ENCODE data around the gene RNGTT.

Gene RNGTT

DNA sequence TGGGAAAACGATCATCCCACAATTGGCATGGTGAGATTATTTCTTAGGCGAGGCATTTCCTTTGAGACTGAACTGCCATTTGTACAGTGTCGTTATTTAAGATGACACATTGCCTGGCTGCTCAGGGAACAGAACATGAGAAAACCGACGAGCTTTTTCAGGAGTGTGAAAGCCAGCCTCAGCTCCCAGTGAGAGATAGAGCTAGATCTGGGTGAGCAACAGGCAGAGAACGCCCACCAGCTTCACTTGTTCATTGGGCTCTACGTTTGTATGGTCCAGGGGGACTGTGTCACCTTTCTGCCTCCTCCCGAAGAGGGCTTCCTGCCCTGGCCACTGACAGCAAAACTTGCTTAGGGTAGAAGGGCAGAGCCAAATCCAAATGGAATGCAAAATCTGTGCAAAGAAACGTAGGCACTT, 378.1 kb downstream of the RNGTT start:
- no peak for DNase-seq

DNA sequence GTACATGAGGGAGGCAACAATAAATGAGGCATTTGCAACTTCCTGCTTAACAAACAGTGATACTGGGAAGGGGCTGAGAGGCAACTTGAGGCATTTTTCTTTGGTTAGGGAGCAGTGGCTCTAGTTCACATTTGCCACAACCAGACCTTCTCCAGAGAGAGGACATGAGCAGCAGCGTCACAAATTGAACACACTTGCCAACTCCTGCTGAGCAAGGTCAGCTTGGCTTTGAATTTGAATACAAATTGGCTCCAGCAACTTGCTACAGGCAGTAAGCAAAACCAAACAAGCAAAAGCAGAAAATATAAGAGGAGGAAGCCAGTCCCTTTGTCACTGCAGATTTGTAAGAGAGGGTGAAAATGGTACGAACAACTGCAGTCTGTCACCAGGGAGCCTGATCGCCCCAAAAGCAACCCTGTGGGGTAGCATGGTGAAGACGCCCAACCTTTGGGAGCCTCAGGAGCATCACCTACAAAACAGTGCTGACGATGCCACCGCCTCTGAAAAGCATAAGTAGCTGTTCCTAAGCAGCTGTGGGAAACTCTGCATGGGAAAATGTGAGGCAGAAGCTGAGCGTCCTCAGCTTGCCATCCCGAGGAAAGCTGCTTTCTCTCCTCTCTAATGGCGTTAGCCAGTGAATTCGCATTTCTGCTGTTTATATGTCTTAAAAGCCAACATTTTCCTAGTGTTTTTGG, 378.7 kb downstream of the RNGTT start:
- no peak for DNase-seq

DNA sequence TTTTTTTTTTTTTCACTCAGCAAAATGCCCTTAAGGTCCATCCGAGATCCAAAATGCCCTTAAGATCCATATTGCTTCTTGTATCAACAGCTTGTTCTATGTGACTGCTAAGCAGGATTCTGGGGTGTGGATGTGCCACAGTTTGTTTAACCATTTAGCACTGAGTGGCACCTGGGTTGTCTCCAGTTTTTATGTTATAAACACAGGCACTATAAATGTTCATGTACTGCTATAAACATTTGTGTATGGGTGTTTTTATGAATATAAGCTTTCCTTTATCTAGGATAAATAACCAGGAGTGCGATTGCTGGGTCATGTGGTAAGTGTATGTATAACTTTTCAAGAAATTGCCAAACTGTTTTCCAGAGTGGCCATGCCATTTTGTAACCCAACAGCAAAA, 386.0 kb downstream of the RNGTT start:
- no peak for DNase-seq

DNA sequence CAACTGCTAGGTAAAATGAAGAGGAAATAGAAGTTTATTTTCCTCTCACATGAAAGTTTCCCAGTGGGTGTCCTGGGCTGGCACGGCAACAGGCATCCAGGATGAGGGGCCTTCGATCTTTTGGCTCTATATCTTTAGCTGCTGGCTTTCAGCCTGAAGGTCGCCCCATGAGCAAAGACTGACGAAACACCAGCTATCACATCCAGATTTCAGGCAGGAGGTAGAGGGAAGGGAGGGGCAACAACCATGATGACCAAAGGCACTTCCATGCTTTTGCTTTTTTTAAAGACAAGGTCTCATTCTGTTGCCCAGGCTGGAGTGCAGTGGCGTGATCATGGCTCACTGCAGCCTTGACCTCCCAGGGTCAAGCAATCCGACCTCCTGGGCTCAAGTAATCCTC, 387.9 kb downstream of the RNGTT start:
- no peak for DNase-seq

DNA sequence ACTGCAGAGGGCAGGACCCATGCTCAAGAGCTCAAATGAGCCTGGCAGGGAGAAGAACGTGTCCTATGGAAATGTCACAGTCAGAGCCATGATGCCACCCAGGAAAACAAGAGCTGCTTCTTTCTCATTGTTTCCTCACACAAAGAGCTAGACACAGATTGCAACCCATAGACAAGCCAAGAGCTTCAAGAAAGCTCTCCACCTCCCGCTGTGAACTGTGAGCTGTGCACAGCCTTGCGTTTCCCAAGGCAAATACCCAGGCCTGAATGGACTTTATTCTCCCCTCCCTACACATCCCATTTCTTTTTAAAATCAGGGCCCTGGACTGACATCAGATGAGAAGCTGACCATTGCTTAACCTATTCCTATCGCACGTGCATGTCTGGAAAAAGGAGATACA, 388.8 kb downstream of the RNGTT start:
- DNase-seq = no peak

DNA sequence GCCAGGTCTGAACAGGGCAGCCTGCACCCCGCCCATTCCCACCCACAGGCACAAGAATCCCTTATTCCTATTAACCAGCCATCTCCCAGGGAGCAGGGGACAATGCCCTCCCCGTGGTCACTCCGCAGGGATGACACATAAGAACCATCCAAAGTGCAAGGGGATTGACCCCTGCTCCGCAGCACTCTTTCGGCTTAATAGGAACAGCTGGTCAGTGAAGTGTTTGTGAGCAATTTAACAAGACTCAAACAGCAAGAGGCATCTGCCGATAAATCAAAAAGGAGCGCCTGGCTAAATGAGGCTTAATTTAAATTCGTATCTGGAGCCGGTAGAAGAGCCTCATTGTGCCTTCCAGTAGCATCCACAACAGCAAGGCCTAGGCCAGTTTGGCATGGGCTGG, 389.4 kb downstream of the RNGTT start:
- no peak for DNase-seq

DNA sequence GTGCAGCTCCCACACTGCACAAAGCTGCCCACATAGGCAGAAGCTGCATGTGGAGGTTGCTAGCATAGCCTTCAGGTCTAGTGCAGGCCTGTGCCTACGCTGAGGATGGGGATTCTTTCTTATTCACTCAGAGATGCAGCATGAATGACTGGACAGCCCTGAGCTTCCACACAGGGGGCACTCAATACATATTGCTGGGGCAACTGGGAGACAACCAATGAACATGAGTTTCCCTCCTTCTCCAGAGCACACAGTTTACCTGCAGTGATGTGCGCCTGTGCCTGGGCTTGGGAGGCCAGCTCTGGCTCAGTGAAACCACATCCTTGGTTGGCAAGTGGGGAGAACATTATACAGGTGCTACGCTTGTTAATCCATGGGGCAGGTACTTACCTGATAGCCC, 389.9 kb downstream of the RNGTT start:
- no peak for DNase-seq

DNA sequence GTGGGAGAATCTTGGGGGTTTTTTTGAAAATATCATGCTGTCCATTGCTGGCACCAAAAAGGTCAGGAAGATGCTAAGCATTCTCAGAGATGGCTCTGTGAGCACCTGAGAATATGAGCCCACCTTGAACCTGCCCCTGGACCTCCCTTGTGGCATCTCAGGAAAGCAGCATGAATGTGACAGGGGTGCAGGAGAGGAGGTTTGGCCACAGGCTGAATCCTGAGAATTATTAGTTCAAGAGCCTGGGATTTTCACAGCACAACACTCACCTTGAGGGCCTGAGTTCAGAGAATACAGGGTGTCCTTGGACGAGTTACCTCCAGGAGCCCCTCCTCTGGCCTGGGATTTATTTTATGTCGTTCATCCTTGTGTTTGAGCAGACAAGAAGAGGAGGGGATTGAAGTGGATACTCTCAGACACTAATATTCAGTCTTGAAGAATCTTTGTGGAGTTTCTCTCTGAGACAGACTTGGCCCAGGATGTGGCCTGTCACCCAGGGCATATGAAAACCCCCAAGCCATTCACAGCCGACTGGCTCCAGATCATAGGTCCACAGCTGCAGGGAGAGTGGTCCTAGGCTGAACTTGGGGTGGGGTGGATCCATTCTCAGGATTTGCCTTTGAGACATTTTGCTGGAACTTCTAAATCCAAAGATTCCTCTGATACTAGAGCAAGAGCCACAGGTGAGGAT, 390.8 kb downstream of the RNGTT start:
- DNase-seq = no peak

DNA sequence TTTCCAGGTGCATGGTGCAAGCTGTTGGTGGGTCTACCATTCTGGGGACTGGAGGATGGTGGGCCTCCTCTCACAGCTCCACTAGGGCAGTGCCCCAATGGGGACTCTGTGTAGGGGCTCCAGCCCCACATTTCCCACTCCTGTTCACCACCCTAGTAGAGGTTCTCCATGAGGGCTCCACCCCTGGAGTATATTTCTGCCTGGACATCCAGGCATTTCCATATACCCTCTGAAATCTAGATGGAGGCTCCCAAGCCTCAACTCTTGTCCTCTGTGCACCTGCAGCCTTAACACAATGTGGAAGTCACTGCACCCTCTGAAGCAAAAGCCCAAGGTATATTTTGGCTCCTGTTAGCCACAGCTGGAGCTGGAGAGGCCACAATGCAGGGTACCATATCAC, 393.5 kb downstream of the RNGTT start:
- DNase-seq = no peak

DNA sequence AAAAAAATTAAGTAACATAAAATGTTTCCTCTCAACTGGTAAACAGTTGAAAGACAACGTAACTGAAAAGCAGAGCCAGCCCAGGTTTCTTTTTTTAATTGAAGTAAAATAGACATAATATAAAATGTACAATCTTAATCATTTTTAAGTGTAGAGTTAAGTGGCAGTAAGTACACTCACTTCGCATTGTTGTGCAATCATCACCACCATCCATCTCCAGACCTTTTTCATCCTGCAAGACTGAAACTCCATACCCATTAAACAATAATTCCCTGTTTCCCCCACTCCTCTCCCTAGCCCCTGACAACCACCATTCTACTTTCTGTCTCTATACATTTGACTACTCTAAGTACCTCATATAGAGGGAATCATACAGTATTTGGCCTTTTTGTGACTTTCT, 395.7 kb downstream of the RNGTT start:
- DNase-seq = no peak

DNA sequence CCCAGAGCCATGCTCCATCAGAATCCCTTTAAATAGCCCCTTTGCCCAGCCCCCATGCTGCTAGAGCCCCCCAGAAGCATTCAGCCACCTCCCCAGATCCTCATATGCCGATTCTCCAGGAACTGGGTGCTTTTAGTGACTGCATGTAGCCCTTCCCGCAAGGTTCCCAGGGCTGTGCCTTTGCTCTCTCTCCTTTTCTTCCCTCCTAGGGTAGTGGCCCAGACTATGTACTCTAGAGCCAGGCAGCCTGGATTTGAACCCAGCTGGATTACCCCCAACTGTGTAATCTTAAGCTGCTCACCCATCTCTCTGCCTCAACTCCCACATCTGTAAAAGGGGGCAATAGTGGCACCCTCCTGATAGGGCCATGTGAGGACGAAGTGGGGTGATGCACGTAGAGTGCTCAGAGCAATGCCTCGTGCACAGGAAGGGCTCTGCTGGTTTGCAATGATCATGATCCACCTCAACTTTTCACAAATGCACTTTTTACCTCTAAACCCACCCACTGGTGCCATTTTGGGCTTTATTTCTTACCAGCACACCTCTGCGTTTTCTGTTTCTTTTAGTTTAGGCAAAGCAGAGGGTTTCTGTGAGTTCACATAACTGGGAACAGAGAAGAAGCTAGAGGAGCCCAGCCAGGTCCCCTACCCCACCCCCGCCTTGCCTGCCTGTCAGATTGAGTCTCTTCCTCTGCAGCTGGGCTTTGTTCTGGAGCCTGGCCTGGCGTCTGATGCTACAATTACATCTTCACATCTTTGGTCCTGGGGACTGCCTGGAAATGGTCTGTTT, 396.5 kb downstream of the RNGTT start:
- no peak for DNase-seq

DNA sequence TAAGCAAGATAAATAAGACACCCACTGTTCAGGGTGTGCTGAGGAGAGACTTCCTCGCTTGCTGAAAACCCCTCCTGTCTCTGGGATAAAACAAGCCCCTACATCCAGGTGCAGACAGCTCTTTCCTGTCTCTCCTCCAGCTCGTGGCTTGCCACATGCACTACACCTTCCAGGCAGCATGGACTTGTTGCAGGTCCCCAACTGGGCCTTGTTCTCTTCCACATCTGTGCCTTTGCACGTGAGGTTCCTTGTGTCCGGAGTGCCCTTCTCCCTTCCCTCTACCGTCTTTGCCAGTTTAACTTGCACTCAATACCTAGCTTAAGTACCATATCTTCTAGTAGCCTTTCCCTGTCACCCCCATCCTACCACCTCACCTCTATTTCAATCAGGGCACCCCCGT, 397.6 kb downstream of the RNGTT start:
- DNase-seq = no peak

DNA sequence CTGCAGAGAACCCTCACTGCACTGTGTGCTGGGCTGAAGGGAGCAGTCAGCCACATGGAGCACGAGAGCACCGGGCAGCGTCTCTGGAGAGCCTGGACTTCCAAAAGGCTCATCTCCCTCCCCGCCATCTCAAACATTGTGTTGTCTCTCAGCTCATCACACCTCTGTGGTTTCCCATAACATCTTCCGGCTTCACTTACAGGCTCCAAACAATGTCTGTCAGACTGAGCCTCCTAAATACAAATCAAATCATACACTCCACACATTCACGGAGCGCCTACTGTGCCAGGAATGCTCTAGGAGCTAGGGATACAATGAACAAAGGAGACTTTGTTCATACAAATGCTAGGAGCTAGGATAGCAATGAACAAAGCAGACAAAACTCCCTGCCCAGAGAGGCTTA, 398.0 kb downstream of the RNGTT start:
- no peak for DNase-seq

DNA sequence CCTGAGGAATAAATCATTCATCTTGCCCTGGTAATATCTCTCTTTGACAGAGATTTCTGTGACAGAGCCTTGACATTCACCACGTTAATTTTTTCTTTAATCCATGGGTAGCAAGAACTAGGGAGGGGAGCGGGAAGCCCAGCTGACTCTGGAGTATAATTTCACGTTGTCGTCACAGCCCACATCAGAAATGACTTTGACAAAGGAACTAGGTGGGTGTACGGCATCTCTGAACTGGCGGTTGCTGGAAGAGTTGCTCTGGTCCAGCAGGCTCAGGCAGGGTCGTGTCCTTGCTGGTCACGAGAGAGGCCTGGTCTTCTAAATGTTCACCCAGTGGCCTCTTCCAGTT, 400.2 kb downstream of the RNGTT start:
- no peak for DNase-seq

DNA sequence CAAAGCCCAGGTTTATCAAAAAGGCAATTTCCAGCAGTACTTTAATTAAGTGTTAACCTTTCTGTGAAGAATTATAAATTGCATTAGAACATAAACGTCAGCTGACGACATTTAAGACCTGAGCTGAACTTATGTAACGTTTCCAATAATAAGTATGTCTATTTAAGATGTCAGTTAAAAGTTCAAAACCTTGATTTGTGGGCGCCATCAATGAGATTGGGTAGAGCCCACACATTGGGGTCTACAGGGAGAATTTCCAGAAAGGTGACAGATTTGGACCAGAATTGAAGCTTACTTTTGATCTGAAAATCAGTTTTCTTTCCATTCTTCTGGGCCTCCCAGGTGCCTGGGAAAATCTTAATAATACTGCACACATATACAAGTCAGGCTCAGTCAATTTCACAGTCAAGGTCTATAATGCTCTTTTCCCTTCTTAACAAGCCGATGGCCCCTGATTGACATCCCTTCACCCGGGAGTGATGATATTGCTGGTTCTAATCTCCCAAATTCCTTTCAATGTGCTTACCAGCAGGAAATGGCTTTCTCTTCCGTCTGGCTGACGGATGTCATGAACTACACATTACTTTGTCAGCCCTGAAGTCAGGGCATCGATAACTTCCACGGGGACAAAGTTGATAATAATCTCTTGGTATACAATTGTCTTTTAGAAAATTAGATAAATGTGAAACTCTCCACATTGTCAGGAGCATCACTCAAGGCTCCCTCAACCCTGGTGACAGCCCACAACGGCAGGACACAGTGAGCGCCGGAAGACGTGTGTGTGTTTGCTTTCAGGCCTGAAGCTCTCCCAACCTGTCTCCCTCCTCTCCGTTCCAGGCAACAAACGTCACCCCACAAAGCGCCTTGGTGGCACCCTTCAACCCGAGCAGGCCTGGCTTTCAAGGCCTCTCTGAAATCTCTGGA, 400.8 kb downstream of the RNGTT start:
- no peak for DNase-seq

DNA sequence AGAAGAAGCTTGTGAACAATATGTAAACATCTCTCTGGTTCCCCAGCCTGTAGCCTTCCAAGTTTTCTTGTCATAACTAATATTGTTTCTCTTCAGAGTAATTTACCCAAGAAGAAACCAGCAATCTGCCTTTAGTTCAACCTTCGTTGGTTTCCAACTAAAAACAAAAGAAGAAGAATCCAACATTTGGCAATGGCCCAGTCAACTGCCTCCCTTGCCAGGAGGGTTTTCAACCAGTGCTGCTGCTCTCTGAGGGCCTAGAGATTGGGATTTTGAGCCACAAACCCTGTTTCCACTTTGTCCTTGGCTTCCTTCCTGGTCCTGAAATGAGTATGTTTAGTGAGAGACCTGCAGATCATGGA, 401.5 kb downstream of the RNGTT start:
- DNase-seq = no peak

DNA sequence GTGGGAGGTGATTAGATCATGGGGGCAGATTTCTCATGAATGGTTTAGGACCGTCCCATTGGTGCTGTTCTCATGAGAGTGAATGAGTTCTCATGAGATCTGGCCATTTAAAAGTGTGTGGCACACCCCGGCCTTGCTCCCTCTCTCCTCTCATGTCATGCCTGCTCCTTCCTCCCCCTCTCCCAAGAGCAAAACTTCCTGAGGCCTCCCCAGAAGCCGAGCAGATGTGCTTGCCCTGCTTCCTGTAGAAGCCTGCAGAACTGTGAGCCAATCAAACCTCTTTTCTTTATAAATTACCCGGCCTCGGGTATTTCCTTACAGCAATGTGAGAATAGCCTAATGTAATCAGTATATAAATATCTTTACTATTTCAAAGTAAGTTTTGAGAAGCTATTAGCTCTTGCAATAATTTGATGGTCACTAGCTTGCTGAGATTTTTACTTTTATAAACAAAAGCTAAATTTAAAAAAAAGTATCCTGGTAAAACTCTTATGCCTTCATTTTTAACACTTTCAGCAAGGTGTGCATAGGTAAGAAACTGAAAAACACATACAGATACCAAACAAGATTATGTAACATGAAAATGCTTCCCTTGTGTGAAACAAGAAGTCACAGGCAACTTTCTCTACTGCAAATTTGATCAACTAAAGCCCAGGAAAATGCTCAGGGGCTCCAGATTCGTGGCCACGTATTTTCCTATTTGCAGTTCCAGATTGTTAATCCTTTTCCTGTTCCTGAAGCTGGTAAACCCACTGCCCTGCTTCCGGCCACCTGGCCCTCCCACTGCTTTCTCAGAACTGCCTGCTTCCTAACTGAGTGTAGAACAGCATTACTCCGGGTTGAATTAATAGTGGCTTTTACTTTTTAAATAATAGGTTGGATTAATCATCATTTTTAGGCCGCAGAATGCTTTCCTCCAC, 402.1 kb downstream of the RNGTT start:
- DNase-seq = no peak
